Effector CD4-positive, alpha-beta T cell (primary cell): ENCODE results near the gene RAG2. TPM values are rescaled to one million over a fixed set of nuclear protein-coding genes. Genes with fewer than 3 reads are reported as not detected.

Source experiments
- DNase-seq: peaks from one replicate; pipeline ENCODE4 v3.0.0-alpha.2; 2020
- total RNA-seq: gene quantifications from one replicate; lab custom pipeline; 2026; lab: John Stamatoyannopoulos, UW

The RAG2 gene
- not detected for total RNA-seq

DNA sequence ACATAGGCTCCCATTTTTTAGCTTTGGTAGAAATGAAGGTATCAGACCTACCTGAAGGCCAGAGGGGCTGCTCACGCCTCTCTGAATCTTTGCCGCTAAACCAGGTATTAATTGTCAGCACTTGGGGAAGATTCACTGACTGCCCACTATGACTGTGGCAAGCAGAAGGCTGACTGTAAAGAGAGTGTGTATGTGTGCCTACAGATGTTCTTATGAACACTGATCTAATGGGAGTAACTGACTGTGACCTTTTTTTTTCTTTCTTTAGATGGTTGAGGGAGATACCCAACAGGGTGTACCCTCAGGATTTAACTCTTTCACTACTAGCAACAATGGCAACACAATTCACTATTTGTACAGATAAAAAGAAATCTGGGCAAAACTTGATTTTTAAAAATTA is at the start of gene RAG2:
RAG2 (minus strand) TSS at position 186 of the 400 bp plus-strand sequence. CDS start 4,068 bp downstream, outside the sequence.
- DNase-seq: no peak

DNA sequence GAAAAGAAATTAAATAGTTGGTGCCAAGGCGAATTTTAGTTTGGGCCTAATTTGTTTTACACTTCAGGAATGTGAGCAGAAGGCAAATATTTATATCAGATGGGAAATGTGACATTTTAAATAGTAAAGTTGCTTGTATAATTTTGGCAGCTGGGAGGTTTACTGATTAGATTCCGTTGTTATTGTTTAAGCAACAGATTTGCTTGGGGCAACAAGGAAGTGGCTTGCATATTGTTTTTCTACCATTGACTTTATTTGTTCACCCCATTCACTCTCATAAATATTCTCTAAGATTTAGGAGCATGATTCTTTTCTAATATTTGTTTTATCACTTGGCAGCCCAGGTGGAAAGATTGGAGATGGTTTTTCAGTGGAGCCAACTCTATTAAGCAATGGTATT is 40.5 kb upstream of the RAG2 start:
- DNase-seq: no peak

DNA sequence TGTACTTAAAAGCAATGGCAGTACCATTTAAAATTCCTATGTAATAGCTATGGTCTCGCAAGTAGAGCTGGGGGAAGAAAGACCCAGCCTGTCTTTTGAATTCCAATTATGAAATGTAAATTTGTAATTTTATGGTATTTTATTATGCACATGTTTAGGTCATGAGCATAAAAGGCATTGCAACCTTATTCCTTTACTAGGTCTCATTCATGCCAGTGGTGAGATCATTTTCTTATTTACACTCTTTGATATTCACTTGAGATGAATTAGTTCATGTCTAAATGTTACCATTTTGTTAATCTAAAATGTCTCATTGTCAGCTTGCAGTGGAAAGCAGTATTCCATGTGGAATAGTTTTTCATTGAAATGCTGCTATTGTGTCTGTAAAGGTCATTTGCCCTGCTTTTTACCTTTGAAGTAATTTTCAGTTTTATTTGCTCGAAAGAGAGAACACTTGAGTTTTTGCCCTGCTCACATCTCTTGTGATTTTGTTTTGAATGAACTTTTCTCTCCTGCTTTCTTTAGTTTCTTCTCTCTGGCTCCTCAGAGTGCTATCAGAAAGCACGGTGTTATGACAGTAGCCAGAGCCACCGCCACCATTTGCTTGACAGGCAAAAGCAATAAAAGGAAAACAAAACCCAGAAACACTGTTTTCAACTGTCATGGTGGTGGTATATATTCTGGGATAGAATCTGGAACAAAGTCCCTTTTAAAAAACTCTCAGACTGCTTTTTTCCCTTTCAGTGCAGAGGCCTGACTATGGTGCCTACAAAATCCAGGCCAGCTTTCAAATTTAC is 37.2 kb upstream of the RAG2 start:
- DNase-seq: no peak

DNA sequence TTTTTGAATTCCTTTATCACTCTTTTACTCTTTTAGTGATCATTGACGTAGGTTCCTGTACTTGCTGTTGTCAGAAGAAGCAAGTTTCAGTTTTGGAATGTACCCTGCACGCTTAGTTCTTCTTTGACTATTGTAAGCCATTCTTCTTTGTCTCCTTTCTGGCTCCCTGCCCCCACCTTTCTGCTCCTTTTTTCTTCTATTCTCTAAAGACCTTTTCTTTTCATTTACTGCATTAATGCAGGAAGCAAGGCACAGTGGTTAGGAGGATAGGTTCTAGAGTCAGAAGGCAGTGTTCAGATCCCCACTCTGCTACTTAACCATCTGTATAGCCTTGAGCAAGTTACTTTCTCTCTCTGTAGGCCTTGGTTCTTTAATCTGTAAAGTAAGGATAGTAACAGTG is 33.7 kb upstream of the RAG2 start:
- DNase-seq: no peak

DNA sequence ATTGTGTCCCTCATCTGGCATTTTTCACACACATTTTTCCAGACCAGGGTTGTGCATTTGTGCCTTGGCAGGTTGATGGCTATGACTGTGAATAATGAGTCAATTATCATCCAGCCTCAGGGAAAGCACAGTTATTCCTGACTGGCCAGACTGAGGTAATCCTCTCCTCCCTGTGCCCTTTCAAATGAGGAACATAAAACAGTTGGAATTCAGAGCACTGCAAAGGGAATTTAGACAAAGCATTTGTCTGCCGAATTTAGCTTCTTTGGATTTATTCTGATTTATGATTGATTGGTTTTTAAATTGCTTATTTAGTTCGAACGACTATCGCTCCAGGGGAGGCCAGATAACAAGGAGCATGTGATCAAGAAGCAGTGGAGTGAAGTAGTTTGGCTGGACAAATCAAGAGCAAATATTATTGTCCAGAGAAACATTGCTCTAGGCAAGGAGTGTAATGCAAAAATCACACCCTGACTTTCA is 30.8 kb upstream of the RAG2 start:
- DNase-seq: no peak

DNA sequence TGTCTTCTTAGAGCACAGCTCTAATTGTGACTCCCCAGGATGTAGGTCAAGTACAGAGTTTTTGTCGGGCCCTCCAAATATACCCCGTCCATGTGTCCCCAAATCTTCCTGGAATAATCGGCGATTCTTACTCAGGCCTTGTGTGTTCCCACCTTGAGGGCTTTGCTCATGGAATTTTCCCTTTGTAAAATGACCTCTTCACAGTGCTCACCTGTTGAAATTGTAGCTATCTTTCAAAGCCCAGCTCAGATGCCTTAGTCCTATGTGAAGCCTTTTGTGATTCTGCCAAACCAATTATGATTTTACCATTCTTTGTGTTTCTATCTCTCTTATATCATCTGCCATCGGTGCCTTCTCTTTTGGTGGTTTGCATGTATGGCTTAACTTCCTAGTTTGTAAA is 30.1 kb upstream of the RAG2 start:
- no peak for DNase-seq

DNA sequence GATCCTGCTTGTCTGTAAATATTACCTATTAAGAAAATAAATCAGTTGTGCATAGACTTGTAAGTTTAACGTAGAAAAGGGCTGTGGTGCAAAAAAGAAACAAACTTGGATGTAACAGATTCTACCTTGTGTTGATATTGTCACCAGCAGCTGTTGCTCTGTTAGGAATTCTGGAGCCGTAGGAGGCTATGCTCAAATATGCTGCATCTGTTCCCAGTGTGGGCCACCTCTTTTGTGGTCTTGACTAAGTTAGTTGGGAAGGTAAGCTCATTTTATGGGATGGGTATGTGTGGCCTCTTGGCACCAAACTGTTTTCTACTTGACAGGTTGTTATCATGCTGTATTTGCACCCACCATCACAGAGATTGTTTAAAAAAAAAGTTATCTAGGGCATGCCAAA is 29.4 kb upstream of the RAG2 start:
- DNase-seq: no peak

DNA sequence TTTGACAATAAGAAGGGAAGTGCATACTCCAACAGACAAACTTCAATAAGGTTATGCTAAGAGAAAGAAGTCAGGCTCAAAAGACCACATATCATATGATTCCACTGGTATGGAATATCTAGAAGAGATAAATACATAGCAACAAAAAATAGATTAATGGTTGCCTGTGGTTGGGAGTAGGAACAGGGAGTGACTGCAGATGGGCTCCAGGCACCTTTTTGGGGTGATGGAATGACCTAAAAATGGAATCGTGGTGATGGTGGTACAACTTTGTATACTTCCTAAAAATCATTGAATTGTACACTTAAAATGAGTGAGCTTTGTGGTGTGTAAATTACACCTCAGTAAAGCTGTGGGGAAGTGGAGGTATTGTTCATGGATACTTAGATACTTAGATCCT is 29.0 kb upstream of the RAG2 start:
- no peak for DNase-seq

DNA sequence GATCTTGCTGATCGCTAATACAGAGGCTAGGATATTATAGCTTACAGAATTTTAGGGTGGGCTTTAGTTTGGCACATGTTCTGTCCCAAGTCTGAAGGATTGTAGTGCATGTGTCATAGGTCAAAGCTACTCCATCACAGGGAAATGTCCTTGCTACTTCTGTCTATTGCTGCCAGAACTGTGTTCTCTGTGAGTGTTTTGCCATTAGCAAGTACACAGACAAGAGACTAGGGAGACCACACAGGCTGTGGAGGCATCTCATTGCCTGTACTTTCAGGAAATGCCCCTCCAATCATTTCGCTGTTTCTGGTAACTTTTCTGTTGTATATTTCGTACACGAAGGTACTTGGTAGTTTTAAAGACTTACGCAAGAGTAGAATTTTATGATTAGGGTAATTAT is 25.5 kb upstream of the RAG2 start:
- DNase-seq: no peak

DNA sequence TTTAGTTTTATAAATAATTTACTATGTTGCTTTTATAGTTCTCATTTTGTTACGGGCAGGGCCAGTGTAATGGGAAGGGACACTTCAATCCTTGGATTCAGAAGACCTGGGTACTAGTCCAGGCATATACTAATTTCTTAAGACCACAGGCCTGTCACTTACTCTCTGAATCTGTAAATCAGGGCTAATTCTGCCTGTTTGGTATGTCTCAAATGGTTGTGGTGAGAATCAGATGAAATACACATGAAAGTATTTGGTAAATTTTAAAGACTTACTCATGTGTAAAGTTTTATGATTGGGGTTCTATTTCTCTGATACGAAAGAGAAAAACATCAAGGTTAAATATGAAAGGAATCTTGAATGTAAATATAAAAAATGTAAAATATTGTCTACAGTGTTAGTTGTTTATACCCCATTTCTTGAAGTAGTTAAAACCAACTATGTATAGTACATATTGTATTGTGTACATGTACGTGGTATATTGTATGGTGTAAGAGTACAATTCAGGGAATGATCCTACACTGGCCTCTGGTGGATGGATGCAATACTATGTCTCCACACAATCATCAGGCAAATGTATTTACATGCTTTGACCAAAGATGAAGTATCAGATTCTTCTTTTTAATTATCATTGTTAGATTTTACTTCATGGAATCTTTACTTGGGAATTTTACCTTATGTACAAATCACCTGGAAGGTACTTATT is 24.5 kb upstream of the RAG2 start:
- DNase-seq: no peak

DNA sequence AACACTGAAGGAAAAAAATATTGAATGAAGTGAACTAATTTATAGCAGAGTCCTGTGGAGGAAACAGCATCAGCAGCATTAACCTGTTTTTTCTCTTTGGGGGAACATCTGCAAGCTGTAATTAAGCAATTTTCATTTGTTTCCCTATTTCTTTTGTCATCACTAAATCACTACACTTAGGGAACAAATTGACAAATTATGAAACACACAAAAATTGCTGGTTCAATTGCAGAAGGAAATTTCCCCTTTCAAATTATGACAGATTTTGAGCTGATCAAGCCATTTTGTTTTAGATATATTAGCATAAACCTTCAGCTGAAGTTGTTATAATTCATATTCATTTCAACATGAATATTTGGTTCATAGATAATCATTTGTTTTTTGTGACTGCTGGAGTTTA is 22.2 kb upstream of the RAG2 start:
- no peak for DNase-seq

DNA sequence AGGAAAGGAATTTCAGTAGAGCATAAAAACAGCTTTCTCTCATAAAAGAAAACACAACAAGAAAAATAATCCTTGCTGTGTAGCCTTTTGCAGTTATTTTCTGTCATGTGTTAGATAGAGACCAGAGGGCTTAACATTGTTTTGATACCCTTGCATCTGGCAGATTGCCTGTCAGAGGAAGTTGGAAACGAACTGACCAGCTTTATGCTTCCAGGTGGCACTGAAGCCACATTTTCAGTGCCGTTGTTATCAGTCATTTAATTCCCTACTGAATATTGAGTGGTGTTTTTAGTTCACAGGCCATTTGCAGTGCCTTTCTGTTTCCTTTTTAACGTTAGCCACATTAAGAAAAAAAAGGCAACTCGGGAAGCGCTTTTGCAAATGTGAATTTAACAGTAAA is 21.5 kb upstream of the RAG2 start:
- DNase-seq: no peak

DNA sequence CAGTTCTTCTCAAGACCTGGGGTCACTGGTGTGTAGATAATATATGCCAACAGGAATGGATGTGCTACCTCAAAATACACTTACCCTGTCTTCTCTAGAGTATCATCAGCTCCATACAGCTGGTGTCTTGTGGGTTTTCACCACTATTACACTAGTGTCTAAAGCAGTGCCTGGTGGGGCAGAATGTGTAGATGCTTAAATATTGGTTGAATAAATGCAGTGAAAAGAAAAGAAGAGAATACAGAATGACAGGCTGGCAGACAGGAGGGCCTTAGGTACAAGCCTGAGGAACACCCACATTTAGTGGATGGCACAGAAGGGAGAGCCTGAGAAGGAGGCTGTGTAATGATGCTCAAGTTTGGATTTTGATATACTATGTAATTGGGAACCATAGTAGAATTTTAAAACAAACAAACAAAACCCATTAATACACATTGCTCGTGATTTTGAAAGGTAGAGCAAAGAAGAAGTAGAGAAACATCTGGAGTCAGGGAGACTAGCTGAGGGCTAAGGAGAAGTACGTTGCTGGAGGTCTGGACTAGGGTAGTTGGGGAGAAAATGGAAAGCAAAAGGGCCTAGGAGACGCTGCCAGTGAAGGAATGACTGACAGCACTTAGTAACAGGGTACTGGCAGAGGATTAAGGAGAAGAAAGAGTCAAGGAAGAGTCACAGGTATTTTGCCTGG is 20.5 kb upstream of the RAG2 start:
- no peak for DNase-seq

DNA sequence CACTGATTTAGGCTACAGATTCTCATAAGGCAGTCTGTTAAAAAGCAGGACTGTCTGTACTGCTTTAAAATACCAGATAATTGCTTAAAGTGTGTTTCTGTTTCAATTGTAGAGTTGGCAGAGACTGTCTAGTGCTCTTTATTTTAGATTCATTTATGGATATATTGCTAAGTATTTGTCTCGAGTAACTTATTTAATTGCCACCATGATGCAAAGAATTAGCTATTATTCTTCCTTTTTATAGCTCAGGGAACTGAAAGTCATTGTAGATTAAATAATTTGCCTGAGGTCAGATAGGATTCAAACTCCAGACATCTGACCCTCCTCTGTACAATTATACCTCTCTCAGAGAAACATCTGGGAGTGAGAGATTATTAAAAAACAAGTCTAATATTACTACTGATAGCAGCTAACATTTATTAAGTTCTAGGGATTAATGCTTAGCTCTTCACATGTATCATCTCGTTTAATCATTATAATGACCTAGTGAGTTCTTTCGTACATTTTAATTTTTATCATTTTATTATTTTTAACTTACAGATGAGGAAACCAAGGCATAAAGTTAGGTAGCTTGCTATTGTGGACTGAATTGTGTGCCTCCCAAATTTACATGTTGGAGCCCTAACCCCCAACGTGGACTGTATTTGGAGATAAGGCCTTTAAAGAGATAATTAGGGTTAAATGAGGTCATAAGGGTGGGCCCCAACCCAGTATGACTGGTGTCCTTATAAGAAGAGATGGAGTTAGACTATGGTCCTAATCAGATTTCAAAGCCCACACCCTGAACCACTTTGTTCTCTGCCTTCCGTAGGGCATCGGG is 19.7 kb upstream of the RAG2 start:
- DNase-seq: no peak

DNA sequence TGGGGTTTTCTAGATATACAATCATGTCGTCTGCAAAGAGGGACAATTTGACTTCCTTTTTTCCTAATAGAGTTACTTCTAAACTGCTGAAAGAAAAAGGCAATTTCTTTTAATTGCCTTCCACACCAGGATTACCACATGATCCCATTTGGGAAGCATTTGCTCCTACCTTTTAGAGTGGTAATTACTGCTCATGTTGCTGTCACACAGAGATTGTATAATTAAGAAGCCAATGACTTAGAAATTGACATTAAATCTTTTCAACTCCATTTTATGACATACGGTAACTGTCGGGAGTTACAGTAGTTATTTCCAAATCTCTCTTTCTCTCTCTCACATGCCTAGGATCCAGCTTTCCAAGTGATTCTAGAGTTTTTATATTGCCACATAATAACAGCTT is 17.8 kb upstream of the RAG2 start:
- no peak for DNase-seq

DNA sequence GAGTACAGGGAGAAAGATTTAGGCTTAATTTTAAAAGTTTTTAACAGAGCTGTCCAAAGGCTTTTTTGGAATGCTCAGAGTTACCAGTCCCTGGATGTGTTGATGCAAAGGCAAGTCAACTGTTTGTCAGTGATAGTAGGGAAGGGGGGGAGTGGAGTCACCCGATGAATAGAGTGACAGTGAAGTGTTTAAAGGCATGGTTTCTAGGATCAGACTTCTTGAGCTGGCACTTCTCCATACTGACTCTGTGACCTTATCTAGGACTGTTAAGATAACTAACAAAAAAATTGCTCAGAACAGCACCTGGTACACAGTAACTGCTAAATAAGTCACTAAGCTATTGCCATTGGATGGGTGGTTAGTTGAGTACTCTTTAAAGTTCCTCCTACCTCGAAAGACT is 11.3 kb upstream of the RAG2 start:
- DNase-seq: no peak

DNA sequence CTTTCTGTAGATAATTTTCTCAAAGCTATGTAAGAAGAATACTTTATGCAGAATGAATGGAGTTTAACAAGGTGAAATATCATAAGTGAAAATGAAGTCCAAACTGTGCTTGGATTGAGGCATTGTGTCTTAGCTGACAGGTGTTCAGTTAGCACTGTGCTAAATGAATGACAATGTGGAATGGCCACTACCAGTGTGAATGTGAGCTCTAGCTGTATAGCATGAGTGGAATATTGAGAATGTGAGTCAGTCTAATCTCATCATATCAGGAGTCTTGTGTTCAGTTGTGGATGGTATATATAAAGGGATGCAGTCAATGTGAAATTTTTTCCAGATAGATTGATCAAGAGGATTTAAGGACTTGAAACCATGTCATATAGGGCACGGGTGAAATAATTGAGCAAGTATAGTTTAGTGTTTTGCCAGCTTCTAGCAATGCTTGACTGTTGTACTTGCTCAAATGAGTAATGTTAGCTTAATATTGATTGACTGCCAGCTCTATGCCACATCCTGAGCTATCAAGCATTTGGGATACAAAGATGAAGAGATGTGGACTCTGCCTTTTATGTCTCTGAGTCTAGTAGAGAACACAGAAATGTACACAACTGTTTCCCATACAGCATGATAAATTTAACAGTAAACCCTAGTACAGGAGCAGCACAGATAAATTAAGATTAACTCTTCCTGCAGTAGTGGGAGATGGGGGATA is 10.6 kb upstream of the RAG2 start:
- no peak for DNase-seq

DNA sequence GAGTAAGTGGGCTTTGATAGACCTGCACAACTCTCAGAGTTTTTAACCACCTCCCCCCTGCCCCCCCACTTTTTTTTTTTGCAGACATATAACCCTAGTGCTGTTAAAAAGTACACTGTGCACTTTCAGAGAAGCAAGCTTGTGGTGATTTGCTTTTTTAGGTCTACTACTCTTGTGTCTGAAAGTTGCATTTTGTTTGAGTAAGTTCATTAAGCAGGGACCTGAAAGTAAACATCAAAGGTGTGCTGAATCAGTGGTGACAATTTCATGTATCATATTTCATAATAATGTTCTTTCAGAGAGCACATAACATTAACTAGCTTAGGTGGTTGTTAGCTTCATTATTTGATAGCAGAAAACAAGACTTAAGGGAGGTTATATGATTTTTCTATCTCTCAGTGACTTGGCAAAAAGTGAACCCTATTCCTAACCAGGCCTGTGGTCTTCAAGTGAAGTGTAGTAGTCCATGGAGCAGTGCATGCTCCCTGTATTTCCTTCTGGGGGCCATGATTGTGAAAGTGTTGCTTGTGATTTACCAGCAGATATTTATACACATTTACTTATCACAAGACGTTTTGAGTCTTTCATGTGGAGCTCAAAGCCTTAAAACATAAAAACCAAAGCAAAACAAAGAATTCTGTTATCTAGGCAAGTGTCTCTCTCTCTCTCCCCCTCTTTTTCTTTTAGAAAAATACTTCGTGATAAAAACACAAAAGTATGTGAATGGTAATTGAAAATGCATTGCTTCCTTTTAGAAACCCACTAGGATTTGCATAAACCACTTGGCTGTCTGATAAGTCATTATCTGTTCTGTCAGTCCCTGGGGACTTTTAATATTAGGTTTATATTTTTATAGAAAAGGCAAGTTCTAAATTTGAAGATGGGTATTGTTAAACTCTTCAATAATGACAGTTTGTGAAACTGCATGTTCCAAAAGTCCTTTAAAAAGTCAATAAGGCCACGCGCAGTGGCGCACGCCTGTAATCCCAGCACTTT is 7.5 kb upstream of the RAG2 start:
- no peak for DNase-seq

DNA sequence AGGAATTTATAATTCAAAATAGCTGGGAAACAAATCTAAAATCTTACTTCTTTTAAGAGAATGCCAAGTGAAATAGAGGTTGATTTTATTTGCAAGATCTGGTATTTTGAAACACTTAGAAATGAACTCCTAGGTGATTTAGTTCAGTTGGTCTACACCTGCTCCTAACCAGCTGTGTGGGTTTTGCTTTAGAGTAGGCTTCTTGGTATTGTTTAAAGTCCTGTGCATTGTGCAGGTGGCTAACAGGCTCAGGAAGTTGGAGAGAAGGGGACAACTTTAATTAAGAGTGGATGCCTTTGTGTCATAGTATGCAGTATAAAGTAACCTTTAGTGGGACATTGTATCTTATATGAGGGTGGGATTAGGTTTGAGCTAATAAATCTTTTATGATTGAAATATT is 4.1 kb upstream of the RAG2 start:
- DNase-seq: no peak

DNA sequence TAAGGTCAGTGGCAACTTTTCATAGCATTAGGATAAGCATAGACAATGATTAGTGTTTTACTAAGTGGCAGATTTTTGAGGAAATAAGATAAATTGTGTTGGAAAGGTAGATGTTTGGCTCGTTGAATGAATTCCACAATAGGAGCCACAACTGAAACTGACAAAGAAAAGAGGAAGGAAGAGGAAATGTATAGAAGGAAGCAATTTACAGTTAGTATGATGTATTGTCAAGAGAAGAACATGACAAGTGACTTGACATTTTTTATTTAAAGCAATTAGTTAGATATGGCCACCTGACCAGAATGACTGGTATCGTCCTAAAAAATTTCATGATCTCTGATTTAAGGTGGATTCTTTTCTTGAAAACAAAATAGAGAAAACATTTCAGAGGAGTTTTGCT is 3.1 kb upstream of the RAG2 start:
- no peak for DNase-seq

DNA sequence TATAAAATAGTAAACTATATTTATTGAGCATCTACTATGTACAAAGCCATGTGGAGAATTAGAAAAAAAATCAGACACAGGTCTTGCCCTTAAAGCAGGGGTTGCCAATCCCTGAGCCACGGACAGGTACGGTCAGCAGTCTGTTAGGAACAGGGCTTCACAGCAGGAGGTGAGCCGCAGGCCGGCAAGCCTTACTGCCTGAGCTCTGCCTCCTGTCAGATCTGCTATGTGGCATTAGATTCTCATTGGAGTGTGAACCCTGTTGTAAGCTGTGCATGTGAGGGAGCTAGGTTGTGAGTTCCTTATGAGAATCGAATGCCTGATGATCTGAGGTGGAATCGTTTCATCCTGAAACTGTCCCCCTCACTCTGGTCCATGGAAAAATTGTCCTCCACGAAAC is 2.1 kb upstream of the RAG2 start:
- DNase-seq: no peak
